Kidney (tissue), 14 donors: ENCODE results near the gene RSBN1. TPM values are rescaled to one million over a fixed set of nuclear protein-coding genes. Genes with fewer than 3 reads are reported as not detected.

Source experiments
- DNase-seq, 5 donors: peaks; one replicate each; pipeline ENCODE4 v3.0.0-alpha.2; 2013 to 2020
- FAIRE-seq: peaks from 2 replicates; lab custom pipeline; 2012; peaks lifted over from hg19 to GRCh38; lab: Jason Lieb, UNC
- H3K27ac ChIP-seq, 2 donors: one replicate each; pipeline ENCODE4 v1.7.0; 2013; ENCODE audit warnings: low read depth in 2 of 2, low read length in 2 of 2, inconsistent platforms in 1 of 2
- H3K27me3 ChIP-seq: one replicate; pipeline ENCODE4 v1.7.1; 2013; ENCODE audit warnings: low read length, inconsistent platforms; ENCODE audit not compliant: control insufficient read depth, insufficient read depth
- H3K36me3 ChIP-seq, 3 donors: one replicate each; pipeline versions ENCODE4 v1.7.0 to v1.7.1; 2013; ENCODE audit warnings: low read length in 3 of 3, control low read depth in 1 of 3, inconsistent platforms in 1 of 3; ENCODE audit not compliant: insufficient read depth in 3 of 3, control insufficient read depth in 2 of 3
- H3K4me1 ChIP-seq, 3 donors: one replicate each; pipeline versions ENCODE4 v1.7.0 to v1.7.1; 2013; ENCODE audit warnings: low read length in 3 of 3, inconsistent platforms in 1 of 3, low read depth in 1 of 3; ENCODE audit not compliant: control insufficient read depth in 2 of 3, insufficient read depth in 2 of 3
- H3K4me3 ChIP-seq, 3 donors: one replicate each; pipeline versions ENCODE4 v1.7.0 to v1.8.1; 2013; ENCODE audit warnings: low read length in 3 of 3, control low read depth in 1 of 3, inconsistent platforms in 1 of 3
- H3K9ac ChIP-seq, 3 donors: one replicate each; pipeline versions ENCODE4 v1.7.0 to v1.7.1; 2013; ENCODE audit warnings: low read length in 3 of 3, control low read depth in 1 of 3, inconsistent platforms in 1 of 3
- H3K9me3 ChIP-seq, 3 donors: one replicate each; pipeline versions ENCODE4 v1.7.0 to v1.7.1; 2013; ENCODE audit warnings: low read length in 3 of 3, control low read depth in 1 of 3, inconsistent platforms in 1 of 3; ENCODE audit not compliant: control insufficient read depth in 2 of 3, insufficient read depth in 1 of 3
- intact Hi-C: fragments of 100-400 bp; cut with DNase I; formaldehyde crosslinking; loops from one replicate; pipeline ENCODE4 v1.11.1; 2022
- polyA plus RNA-seq: library from polyadenylated mRNA; stranded (reverse); fragments of 350-450 nt; fragmentation: Illumina TruSeq; extraction: RNeasy Lipid Tissue Mini Kit (QIAGEN cat#74804); gene quantifications from one replicate; pipeline ENCODE4 v1.2.3, GENCODE V29; 2014; ENCODE audit warnings: low read depth, low replicate concordance; ENCODE audit not compliant: insufficient read depth
- total RNA-seq: library from RNA; stranded (reverse); fragmentation: NEBNext Ultra II Directional; extraction: Animal tissue kit (Norgen Biotek cat#: 25700); gene quantifications from one replicate; pipeline ENCODE4 v1.2.1, GENCODE V29; 2021
- TF ChIP-seq, protein P1 (sequence below): IDR thresholded peaks from 3 replicates; pipeline ENCODE4 v1.5.1; 2012; ENCODE audit warnings: mild to moderate bottlenecking, moderate library complexity, borderline replicate concordance; ENCODE audit not compliant: insufficient read depth; ENCODE audit errors: extremely low read depth
- donor health status: control.
- donor health status: control.
- donor health status: control.
- donor health status: control.
- donor health status: control.
- donor health status: DM: yes; HTN: yes; CAD: no.
- donor health status: Normal renal cell carcinoma (clear cell type).

Gene RSBN1
- total and polyA plus RNA-seq, 2 donors from 2014 or later = 4.0 to 22.0 TPM

DNA sequence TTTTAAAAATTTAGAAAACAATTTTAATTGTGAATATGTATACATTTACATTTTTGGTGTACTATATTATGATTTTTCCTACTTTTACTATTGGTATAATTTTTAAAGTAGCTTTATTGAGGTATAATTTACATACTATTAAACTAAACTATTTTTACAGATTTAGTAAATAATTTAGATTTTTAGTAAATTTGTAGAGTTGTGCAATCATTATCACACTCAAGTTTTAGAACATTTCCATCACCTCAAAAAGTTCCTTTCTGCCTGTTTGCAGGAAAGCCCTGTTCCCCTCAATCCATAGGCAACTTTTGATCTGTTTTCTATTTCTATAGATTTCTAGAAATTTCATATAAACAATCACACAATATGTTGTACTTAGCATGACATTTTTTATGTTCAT is 61.2 kb downstream of the RSBN1 start:
- DNase-seq (no peak), FAIRE-seq (peak; percentile 35)
- no peaks in the 10 kb centered on the region for H3K27me3 ChIP-seq
- H3K4me3 ChIP-seq = no peak overlapping the region
- no peaks in the 10 kb centered on the region for H3K4me1 ChIP-seq
- no peaks in the 10 kb centered on the region for H3K9me3 ChIP-seq
- intact Hi-C loops = no loop called here
- H3K36me3 ChIP-seq = peaks cover 0 to 9% (median 0%) of the 10 kb centered on the region in 3 donors
- TF ChIP-seq, protein P1, sequence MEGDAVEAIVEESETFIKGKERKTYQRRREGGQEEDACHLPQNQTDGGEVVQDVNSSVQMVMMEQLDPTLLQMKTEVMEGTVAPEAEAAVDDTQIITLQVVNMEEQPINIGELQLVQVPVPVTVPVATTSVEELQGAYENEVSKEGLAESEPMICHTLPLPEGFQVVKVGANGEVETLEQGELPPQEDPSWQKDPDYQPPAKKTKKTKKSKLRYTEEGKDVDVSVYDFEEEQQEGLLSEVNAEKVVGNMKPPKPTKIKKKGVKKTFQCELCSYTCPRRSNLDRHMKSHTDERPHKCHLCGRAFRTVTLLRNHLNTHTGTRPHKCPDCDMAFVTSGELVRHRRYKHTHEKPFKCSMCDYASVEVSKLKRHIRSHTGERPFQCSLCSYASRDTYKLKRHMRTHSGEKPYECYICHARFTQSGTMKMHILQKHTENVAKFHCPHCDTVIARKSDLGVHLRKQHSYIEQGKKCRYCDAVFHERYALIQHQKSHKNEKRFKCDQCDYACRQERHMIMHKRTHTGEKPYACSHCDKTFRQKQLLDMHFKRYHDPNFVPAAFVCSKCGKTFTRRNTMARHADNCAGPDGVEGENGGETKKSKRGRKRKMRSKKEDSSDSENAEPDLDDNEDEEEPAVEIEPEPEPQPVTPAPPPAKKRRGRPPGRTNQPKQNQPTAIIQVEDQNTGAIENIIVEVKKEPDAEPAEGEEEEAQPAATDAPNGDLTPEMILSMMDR = no peak
- H3K27ac ChIP-seq = no peak overlapping the region
- H3K9ac ChIP-seq = no peak overlapping the region

DNA sequence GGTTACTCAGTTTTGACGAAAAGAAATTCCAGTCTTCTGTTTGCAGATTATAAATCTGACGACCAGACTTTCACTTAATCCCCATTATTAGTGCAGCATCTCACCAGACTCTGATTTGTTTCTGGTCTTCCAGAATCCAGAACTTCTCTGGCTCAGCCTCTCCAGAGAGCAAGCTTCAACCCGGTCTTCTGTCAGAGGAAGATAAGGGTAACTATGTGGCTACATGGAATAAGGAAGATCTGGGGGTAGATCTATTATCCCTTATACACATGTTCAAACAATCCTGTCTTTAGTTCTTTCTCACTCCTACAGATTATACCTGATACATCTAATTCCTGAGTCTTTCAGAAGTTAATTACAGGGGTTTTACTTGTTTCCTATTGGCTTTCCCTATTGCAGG is 62.9 kb downstream of the RSBN1 start:
- Histone ChIP-seq H3K27me3 (no peaks in the 10 kb centered on the region), H3K9ac (no peak overlapping the region), H3K9me3 (no peaks in the 10 kb centered on the region), H3K36me3 (peaks cover 0 to 9% (median 0%) of the 10 kb centered on the region in 3 donors), H3K27ac (no peak overlapping the region), H3K4me3 (no peak overlapping the region), H3K4me1 (no peaks in the 10 kb centered on the region)
- intact Hi-C loops = no loop called here
- TF ChIP-seq, protein P1 = no peak
- DNase-seq (no peak), FAIRE-seq (no peak)

DNA sequence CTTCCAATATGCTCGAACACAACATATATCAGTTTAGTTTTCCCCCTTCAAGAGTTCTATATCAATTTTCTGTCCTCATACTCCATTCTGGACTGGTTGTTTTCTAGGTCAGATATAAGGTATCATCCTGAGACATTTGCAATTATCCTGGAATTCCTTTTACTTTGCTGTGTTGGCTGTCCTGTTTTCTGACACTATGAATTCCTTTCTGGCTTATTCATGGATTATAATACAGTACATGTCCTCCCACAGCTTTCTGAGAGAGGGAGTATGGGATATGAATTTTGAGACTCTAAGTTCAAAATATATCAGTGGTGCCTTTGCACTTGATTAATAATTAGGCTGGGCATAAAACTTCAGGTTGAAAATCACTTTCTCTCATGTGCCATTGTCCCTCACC is 64.9 kb downstream of the RSBN1 start:
- DNase-seq (peak in 1 of 5 donors; percentile 6), FAIRE-seq (no peak)
- peaks cover 0 to 9% (median 2%) of the 10 kb centered on the region in 3 donors for H3K36me3 ChIP-seq
- TF ChIP-seq, protein P1 = no peak
- no peaks in the 10 kb centered on the region for H3K9me3 ChIP-seq
- no peaks in the 10 kb centered on the region for H3K4me1 ChIP-seq
- intact Hi-C loops = no loop called here
- H3K9ac ChIP-seq = no peak overlapping the region
- H3K27me3 ChIP-seq = no peaks in the 10 kb centered on the region
- no peak overlapping the region for H3K27ac ChIP-seq
- H3K4me3 ChIP-seq = no peak overlapping the region

DNA sequence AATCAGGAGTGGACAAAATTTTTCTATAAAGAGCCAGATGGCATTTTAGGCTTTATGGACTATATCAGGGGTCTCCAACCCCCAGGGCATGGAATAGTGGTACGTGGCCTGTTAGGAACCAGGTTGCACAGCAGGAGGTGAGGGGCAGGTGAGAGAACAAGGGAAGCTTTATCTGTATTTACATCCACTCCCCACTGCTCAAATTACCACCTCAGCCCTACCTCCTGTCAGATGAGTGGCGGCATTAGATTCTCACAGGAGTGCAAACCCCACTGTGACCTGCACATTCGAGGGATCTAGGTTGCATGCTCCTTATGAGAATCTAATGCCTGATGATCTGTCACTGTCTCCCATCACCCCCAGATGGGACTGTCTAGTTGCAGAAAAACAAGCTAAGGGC is 66.9 kb downstream of the RSBN1 start:
- DNase-seq (no peak), FAIRE-seq (no peak)
- H3K4me3 ChIP-seq = no peak overlapping the region
- no peaks in the 10 kb centered on the region for H3K9me3 ChIP-seq
- H3K27ac ChIP-seq = no peak overlapping the region
- no peak overlapping the region for H3K9ac ChIP-seq
- TF ChIP-seq, protein P1 = no peak
- intact Hi-C loops = no loop called here
- H3K4me1 ChIP-seq = no peaks in the 10 kb centered on the region
- no peaks in the 10 kb centered on the region for H3K27me3 ChIP-seq
- H3K36me3 ChIP-seq = peaks cover 0 to 9% (median 2%) of the 10 kb centered on the region in 3 donors
